Endothelial cell (in vitro differentiated cells): ENCODE measurements around the gene PPP1R9B. TPM values are rescaled to one million over a fixed set of nuclear protein-coding genes. Genes with fewer than 3 reads are reported as not detected.
A peak's percentile ranks its signal among the peaks of the same experiment; 100 is the strongest.

ENCODE experiments used
- DNase-seq: peaks from one replicate; pipeline ENCODE4 v3.0.0; 2021; ENCODE audit warnings: low spot score
- H3K27ac Mint-ChIP-seq: one replicate; pipeline ENCODE4 v1.8.0; 2021; ENCODE audit warnings: mixed read lengths, inconsistent platforms; ENCODE audit not compliant: unreplicated experiment
- H3K27me3 Mint-ChIP-seq: one replicate; pipeline ENCODE4 v1.8.0; 2021; ENCODE audit warnings: mild to moderate bottlenecking, moderate library complexity, mixed read lengths, inconsistent platforms; ENCODE audit not compliant: unreplicated experiment
- H3K36me3 Mint-ChIP-seq: one replicate; pipeline ENCODE4 v1.8.0; 2021; ENCODE audit warnings: mild to moderate bottlenecking, low read depth, mixed read lengths, inconsistent platforms; ENCODE audit not compliant: unreplicated experiment
- H3K4me1 Mint-ChIP-seq: one replicate; pipeline ENCODE4 v1.8.0; 2021; ENCODE audit warnings: mild to moderate bottlenecking, mixed read lengths, inconsistent platforms; ENCODE audit not compliant: unreplicated experiment
- H3K4me3 Mint-ChIP-seq: one replicate; pipeline ENCODE4 v1.8.0; 2021; ENCODE audit warnings: mild to moderate bottlenecking, mixed read lengths, inconsistent platforms; ENCODE audit not compliant: unreplicated experiment
- H3K9me3 Mint-ChIP-seq: one replicate; pipeline ENCODE4 v1.8.0; 2021; ENCODE audit warnings: mixed read lengths, inconsistent platforms; ENCODE audit not compliant: unreplicated experiment
- CTCF ChIP-seq: fragments of 200-600 bp; sonication (generic); IDR thresholded peaks from one replicate; pipeline ENCODE4 v1.5.0; 2021; ENCODE audit warnings: antibody characterized with exemption; ENCODE audit not compliant: unreplicated experiment
- total RNA-seq: library from RNA; stranded (reverse); fragmentation: NEBNext Ultra II Directional; extraction: Animal tissue kit (Norgen Biotek cat#: 25700); gene quantifications from one replicate; pipeline ENCODE4 v1.2.1, GENCODE V29; 2021; ENCODE audit not compliant: unreplicated experiment

Gene PPP1R9B
- total RNA-seq, 1 donor from 2014 or later, result 101 TPM

- Mint-ChIP-seq H3K9me3 (no peaks in the 10 kb centered on the region), H3K4me3 (no peak overlapping the region), H3K27ac (no peak overlapping the region), H3K36me3 (peaks cover 21% of the 10 kb centered on the region), H3K4me1 (peaks cover 5% of the 10 kb centered on the region), H3K27me3 (peaks cover 21% of the 10 kb centered on the region)
- no peak for DNase-seq
- no peak for TF ChIP-seq CTCF
These were observed 36.1 kb downstream of the PPP1R9B start for GRCh38 chr17:50114401-50114800.

GRCh38 chr17:50113624-50114320 is 36.7 kb downstream of the PPP1R9B start:
- peaks cover 17% of the 10 kb centered on the region for H3K27me3 Mint-ChIP-seq
- peaks cover 19% of the 10 kb centered on the region for H3K36me3 Mint-ChIP-seq
- H3K4me3 Mint-ChIP-seq, result peak overlapping the region; percentile 21

GRCh38 chr17:50112694-50113093 is 37.8 kb downstream of the PPP1R9B start:
- no peaks in the 10 kb centered on the region for H3K9me3 Mint-ChIP-seq
- TF ChIP-seq CTCF, result no peak

More at GRCh38 chr17:50113624-50114320, 36.7 kb downstream of the PPP1R9B start:
- no peak for TF ChIP-seq CTCF
- peaks cover 5% of the 10 kb centered on the region for H3K4me1 Mint-ChIP-seq
- no peak overlapping the region for H3K27ac Mint-ChIP-seq
- no peak for DNase-seq
- no peaks in the 10 kb centered on the region for H3K9me3 Mint-ChIP-seq

DNA sequence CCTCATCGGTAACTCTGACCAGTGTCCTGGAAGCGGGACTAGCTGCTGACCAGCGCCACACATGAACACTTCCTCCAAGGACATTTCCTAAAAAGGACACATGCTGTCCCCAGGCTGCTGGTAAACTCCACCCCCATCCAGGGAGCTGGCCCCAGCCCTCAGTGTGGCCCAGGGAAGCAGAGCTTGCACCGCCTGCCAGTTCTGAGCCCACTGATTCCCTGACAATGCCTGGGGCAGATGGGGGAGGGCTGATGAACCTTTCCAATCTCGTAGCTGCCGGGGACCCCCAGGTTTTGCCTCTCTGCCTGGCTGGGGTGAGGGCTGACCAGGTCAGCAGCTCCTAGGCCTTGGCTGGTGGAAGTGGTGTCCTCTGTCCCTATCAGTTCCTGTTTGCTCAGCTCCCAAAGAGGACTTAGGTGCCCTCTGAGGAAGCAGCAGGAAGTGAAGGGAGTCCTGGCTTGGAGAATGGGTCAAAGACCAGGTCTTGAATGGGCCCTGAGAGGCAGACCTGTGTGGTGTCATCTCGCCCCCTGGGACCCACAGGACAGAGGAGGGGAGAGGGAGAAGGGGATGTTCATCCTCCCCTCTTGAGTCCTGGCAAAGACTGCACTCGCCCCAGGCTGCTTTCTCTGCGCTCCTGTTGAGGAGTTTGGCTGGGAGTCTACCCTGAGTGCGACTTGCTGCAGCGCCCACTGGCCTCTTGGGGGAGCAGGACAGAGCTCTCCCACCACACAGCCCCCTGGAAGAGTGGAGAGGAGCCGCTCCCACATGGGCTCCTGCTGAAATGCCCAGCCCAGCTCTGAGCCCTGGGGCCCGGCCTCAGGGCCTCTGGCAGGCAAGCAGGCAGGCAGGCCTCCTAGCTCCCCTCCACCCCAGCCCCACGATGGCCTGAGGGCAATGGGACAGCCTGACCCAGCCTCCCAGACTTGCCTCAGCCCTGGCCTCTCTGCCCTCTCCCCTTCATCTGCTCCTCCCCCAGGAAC is 38.5 kb downstream of the PPP1R9B start:
- Mint-ChIP-seq H3K9me3 (no peaks in the 10 kb centered on the region), H3K36me3 (peaks cover 25% of the 10 kb centered on the region), H3K4me1 (peaks cover 5% of the 10 kb centered on the region), H3K4me3 (no peak overlapping the region), H3K27me3 (peaks cover 16% of the 10 kb centered on the region), H3K27ac (peak overlapping the region; percentile 13)
- TF ChIP-seq CTCF, result no peak
- no peak for DNase-seq

More at GRCh38 chr17:50112694-50113093, 37.8 kb downstream of the PPP1R9B start:
- H3K4me1 Mint-ChIP-seq, result peaks cover 5% of the 10 kb centered on the region
- no peak overlapping the region for H3K4me3 Mint-ChIP-seq
- H3K27me3 Mint-ChIP-seq, result peaks cover 17% of the 10 kb centered on the region
- DNase-seq, result no peak
- H3K27ac Mint-ChIP-seq, result no peak overlapping the region
- H3K36me3 Mint-ChIP-seq, result peaks cover 18% of the 10 kb centered on the region
